Right ventricle myocardium inferior (tissue), 1 donor: ENCODE measurements around the gene AP3S1. TPM values are rescaled to one million over a fixed set of nuclear protein-coding genes. Genes with fewer than 3 reads are reported as not detected.

ENCODE experiments used
- ATAC-seq: fragments of 200-7000 bp; cut with Tn5 transposase; one replicate; pipeline ENCODE4 v1.9.1; 2020; ENCODE audit warnings: mild to moderate bottlenecking, moderate library complexity
- DNase-seq: peaks from one replicate; pipeline ENCODE4 v3.0.0; 2021; ENCODE audit errors: missing footprints
- intact Hi-C: fragments of 100-400 bp; cut with DNase I; formaldehyde crosslinking; loops from one replicate; pipeline ENCODE4 v1.11.0; 2022
- total RNA-seq: library from RNA; stranded (reverse); fragmentation: NEBNext Ultra II Directional; extraction: Animal tissue kit (Norgen Biotek cat#: 25700); gene quantifications from one replicate; pipeline ENCODE4 v1.2.1, GENCODE V29; 2021
- donor health status: DM: no; HTN: yes; CAD: no; lungs with severe emphysema.

Gene AP3S1
- total RNA-seq, 1 donor from 2014 or later = 61.9 TPM

- intact Hi-C loops = no loop called here
- DNase-seq = no peak
- no peak for ATAC-seq
These were observed 112.4 kb downstream of the AP3S1 start for GRCh38 chr5:115954144-115954543.

- intact Hi-C loops = no loop called here
- ATAC-seq (no peak), DNase-seq (no peak)
These were observed 115.2 kb downstream of the AP3S1 start for GRCh38 chr5:115956957-115957356.

- DNase-seq = no peak
- ATAC-seq = peak; percentile 16
- intact Hi-C loops = no loop called here
These were observed 119.9 kb downstream of the AP3S1 start for GRCh38 chr5:115961381-115962238.

- ATAC-seq (peak; percentile 2), DNase-seq (no peak)
- intact Hi-C loops = no loop called here
These were observed 120.5 kb downstream of the AP3S1 start, which contains the start of gene LVRN for GRCh38 chr5:115962239-115962564. Gene LVRN (plus strand): TSS chr5:115962475. CDS start chr5:115962618, 143 bp downstream.

GRCh38 chr5:115962565-115963402, 121.0 kb downstream of the AP3S1 start:
- peak; percentile 68 for ATAC-seq
- intact Hi-C loops = no loop called here
- DNase-seq = peak; percentile 77

GRCh38 chr5:115963566-115963965, 121.8 kb downstream of the AP3S1 start:
- DNase-seq (no peak), ATAC-seq (no peak)
- intact Hi-C loops = no loop called here

Other genes starting within 250 kb of the AP3S1 start
- gene TICAM2, start 239.5 kb upstream of the AP3S1 start, total RNA-seq = 3.3 TPM
- gene TMED7, start 215.9 kb upstream of the AP3S1 start, total RNA-seq = 66.6 TPM
- 12.2 TPM for gene CDO1, start 25.3 kb upstream of the AP3S1 start, total RNA-seq
- 23.5 TPM for gene ATG12, start 370 bp upstream of the AP3S1 start, total RNA-seq
- 1.3 TPM for gene LVRN, start 120.5 kb downstream of the AP3S1 start, total RNA-seq
- gene ARL14EPL, start 190.5 kb downstream of the AP3S1 start, total RNA-seq = not detected
- 33.7 TPM for gene COMMD10, start 243.1 kb downstream of the AP3S1 start, total RNA-seq